HepG2 (cell line): Measurements from ENCODE around the gene WDR48. TPM values are rescaled to one million over a fixed set of nuclear protein-coding genes. Genes with fewer than 3 reads are reported as not detected.

Experiments used
- ARNTL ChIP-seq: sonication (generic); formaldehyde crosslinking; IDR thresholded peaks from 2 replicates; pipeline ENCODE4 v1.4.0; 2020; ENCODE audit warnings: mild to moderate bottlenecking, missing genetic modification reagents
- GABPB1 ChIP-seq: IDR thresholded peaks from 2 replicates; pipeline ENCODE4 v1.6.1; 2016; ENCODE audit warnings: mild to moderate bottlenecking, missing genetic modification reagents, moderate library complexity, missing compliant biosample characterization
- HMGXB4 ChIP-seq, 2 experiments: sonication (generic) in 1 of 2; formaldehyde crosslinking in 1 of 2; IDR thresholded peaks; 2 replicates each; pipeline versions ENCODE4 v1.4.0 to v1.6.1; 2018 to 2020; ENCODE audit warnings: missing genetic modification reagents in 2 of 2, borderline replicate concordance in 1 of 2, low read depth in 1 of 2, mild to moderate bottlenecking in 1 of 2, missing biosample characterization in 1 of 2
- MXI1 ChIP-seq: IDR thresholded peaks from 3 replicates; pipeline ENCODE4 v1.6.1; 2012; ENCODE audit warnings: low read depth, low read length, inconsistent platforms, borderline replicate concordance
- NRL ChIP-seq: sonication (generic); formaldehyde crosslinking; IDR thresholded peaks from 2 replicates; pipeline ENCODE4 v1.5.0; 2020; ENCODE audit warnings: missing genetic modification reagents, mild to moderate bottlenecking, moderate library complexity, borderline replicate concordance
- PRDM4 ChIP-seq: sonication (generic); formaldehyde crosslinking; IDR thresholded peaks from 2 replicates; pipeline ENCODE4 v1.9.0; 2021; ENCODE audit warnings: missing genetic modification reagents, borderline replicate concordance
- SAP130 ChIP-seq: IDR thresholded peaks from 2 replicates; pipeline ENCODE4 v1.6.1; 2016; ENCODE audit warnings: low read depth
- SMAD9 ChIP-seq: sonication (generic); formaldehyde crosslinking; IDR thresholded peaks from 2 replicates; pipeline ENCODE4 v1.5.1; 2020; ENCODE audit warnings: mild to moderate bottlenecking, missing genetic modification reagents
- SMYD3 ChIP-seq: sonication (generic); formaldehyde crosslinking; IDR thresholded peaks from 2 replicates; pipeline ENCODE4 v1.8.1; 2023; ENCODE audit warnings: mild to moderate bottlenecking, missing genetic modification reagents
- ZNF496 ChIP-seq: sonication (generic); formaldehyde crosslinking; IDR thresholded peaks from 2 replicates; pipeline ENCODE4 v1.8.1; 2023; ENCODE audit warnings: mild to moderate bottlenecking, moderate library complexity, missing genetic modification reagents; ENCODE audit not compliant: insufficient replicate concordance
- ZNF850 ChIP-seq: sonication (generic); formaldehyde crosslinking; conservative IDR thresholded peaks from 2 replicates; pipeline ENCODE4 v1.9.0; 2021; ENCODE audit warnings: mild to moderate bottlenecking, missing genetic modification reagents
- ZSCAN20 ChIP-seq: sonication (generic); formaldehyde crosslinking; IDR thresholded peaks from 2 replicates; pipeline ENCODE4 v1.4.0; 2020; ENCODE audit warnings: missing genetic modification reagents, mild to moderate bottlenecking, borderline replicate concordance
- ZSCAN21 ChIP-seq: sonication (generic); formaldehyde crosslinking; IDR thresholded peaks from 2 replicates; pipeline ENCODE4 v1.8.0; 2022; ENCODE audit warnings: mild to moderate bottlenecking, missing genetic modification reagents, moderate library complexity, borderline replicate concordance
- ZSCAN31 ChIP-seq: sonication (generic); formaldehyde crosslinking; IDR thresholded peaks from 2 replicates; pipeline ENCODE4 v1.5.0; 2020; ENCODE audit warnings: low read depth, mild to moderate bottlenecking, missing genetic modification reagents
- polyA plus RNA-seq, 8 experiments: library from polyadenylated mRNA; depleted of rRNA in 3 of 8; stranded (reverse) in 7 of 8; unstranded in 1 of 8; fragments of >200 nt; fragmentation: Illumina TruSeq in 4 of 8; extraction: Trizol in 4 of 8; gene quantifications; 2 replicates each; pipeline versions ENCODE4 v1.2.1 to v1.2.3, GENCODE V29; 2011 to 2016; ENCODE audit warnings: low read depth in 4 of 8, missing spikeins in 1 of 8, mixed read lengths in 1 of 8; ENCODE audit not compliant: insufficient read depth in 1 of 8
- total RNA-seq, 5 experiments: library from RNA; depleted of rRNA; stranded (reverse); fragments of >200 nt; fragmentation: Illumina TruSeq; extraction: Trizol; gene quantifications; 2 replicates each; pipeline ENCODE4 v1.2.3, GENCODE V29; 2016; ENCODE audit warnings: low read depth in 1 of 5
- TF ChIP-seq, protein P1 (sequence below): sonication (generic); formaldehyde crosslinking; IDR thresholded peaks from 2 replicates; pipeline ENCODE4 v1.4.0; 2020; ENCODE audit warnings: missing genetic modification reagents, mild to moderate bottlenecking, borderline replicate concordance
- TF ChIP-seq, protein P2 (sequence below): sonication (generic); IDR thresholded peaks from 2 replicates; pipeline ENCODE4 v1.6.1; 2016; ENCODE audit warnings: low read depth, borderline replicate concordance
- TF ChIP-seq, protein P3 (sequence below): sonication (generic); formaldehyde crosslinking; IDR thresholded peaks from 2 replicates; pipeline ENCODE4 v1.8.1; 2023; ENCODE audit warnings: mild to moderate bottlenecking, missing genetic modification reagents

Gene WDR48
- total and polyA plus RNA-seq, 2 of the 13 experiments (the other 11 are each of a cell fraction or from before 2014, with no cell fraction given) = 29.2 to 31.2 TPM

- TF ChIP-seq ZSCAN21 (CRISPR knock-in tag) = 0 out of 2 replicates have a peak, but pooled peaks have one; percentile 29
- TF ChIP-seq MXI1 = no peak
- TF ChIP-seq SMYD3 = no peak
- TF ChIP-seq ARNTL (CRISPR knock-in tag) = no peak
- TF ChIP-seq, protein P1, sequence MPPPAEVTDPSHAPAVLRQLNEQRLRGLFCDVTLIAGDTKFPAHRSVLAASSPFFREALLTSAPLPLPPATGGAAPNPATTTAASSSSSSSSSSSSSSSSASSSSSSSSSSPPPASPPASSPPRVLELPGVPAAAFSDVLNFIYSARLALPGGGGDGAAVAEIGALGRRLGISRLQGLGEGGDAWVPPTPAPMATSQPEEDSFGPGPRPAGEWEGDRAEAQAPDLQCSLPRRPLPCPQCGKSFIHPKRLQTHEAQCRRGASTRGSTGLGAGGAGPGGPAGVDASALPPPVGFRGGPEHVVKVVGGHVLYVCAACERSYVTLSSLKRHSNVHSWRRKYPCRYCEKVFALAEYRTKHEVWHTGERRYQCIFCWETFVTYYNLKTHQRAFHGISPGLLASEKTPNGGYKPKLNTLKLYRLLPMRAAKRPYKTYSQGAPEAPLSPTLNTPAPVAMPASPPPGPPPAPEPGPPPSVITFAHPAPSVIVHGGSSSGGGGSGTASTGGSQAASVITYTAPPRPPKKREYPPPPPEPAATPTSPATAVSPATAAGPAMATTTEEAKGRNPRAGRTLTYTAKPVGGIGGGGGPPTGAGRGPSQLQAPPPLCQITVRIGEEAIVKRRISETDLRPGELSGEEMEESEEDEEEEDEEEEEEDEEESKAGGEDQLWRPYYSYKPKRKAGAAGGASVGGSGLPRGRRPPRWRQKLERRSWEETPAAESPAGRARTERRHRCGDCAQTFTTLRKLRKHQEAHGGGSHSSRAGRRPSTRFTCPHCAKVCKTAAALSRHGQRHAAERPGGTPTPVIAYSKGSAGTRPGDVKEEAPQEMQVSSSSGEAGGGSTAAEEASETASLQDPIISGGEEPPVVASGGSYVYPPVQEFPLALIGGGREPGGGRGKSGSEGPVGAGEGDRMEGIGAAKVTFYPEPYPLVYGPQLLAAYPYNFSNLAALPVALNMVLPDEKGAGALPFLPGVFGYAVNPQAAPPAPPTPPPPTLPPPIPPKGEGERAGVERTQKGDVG = no peak
- no peak for TF ChIP-seq NRL (CRISPR knock-in tag)
- TF ChIP-seq ZSCAN31 (CRISPR knock-in tag) = no peak
- 0 out of 2 replicates have a peak, but pooled peaks have one; percentile 56 for TF ChIP-seq ZNF850
- 0 out of 2 replicates have a peak, but pooled peaks have one; percentile 44 for TF ChIP-seq ZSCAN20 (CRISPR knock-in tag)
- no peak for TF ChIP-seq SAP130 (CRISPR knock-in tag)
- TF ChIP-seq, protein P2, sequence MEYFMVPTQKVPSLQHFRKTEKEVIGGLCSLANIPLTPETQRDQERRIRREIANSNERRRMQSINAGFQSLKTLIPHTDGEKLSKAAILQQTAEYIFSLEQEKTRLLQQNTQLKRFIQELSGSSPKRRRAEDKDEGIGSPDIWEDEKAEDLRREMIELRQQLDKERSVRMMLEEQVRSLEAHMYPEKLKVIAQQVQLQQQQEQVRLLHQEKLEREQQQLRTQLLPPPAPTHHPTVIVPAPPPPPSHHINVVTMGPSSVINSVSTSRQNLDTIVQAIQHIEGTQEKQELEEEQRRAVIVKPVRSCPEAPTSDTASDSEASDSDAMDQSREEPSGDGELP = no peak
- TF ChIP-seq GABPB1 = peak; percentile 80
- TF ChIP-seq HMGXB4 (CRISPR knock-in tag; IDR thresholded peaks at IDR 0.05; ENCODE audit: borderline replicate concordance in 1 of 2, low read depth in 1 of 2) = peak in 1 of 2 experiments; percentile 75; a peak in 2 of 4 replicates
- TF ChIP-seq PRDM4 (CRISPR knock-in tag) = no peak
- no peak for TF ChIP-seq ZNF496
- no peak for TF ChIP-seq SMAD9
- TF ChIP-seq, protein P3, sequence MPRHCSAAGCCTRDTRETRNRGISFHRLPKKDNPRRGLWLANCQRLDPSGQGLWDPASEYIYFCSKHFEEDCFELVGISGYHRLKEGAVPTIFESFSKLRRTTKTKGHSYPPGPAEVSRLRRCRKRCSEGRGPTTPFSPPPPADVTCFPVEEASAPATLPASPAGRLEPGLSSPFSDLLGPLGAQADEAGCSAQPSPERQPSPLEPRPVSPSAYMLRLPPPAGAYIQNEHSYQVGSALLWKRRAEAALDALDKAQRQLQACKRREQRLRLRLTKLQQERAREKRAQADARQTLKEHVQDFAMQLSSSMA (CRISPR knock-in tag) = no peak
These were observed 55.1 kb downstream of the WDR48 start (continued) for GRCh38 chr3:39106851-39107387.
